GM18526 (cell line): Measurements from ENCODE around the gene NAV1.

ENCODE experiments used
- POLR2A ChIP-seq: IDR thresholded peaks from 3 replicates; pipeline ENCODE4 v1.6.1; 2011; ENCODE audit not compliant: insufficient read length; ENCODE audit errors: extremely low read depth

NAV1 gene

GRCh38 chr1:201511396-201511940 is 27.5 kb upstream of the NAV1 start:
- TF ChIP-seq POLR2A, result no peak

- TF ChIP-seq POLR2A, result no peak
These were observed 26.9 kb upstream of the NAV1 start for GRCh38 chr1:201511941-201512539.

GRCh38 chr1:201513498-201514243 is 25.3 kb upstream of the NAV1 start:
- no peak for TF ChIP-seq POLR2A

GRCh38 chr1:201514466-201514865 is 24.5 kb upstream of the NAV1 start:
- no peak for TF ChIP-seq POLR2A

- TF ChIP-seq POLR2A, result no peak
These were observed 23.7 kb upstream of the NAV1 start for GRCh38 chr1:201515062-201515750.

GRCh38 chr1:201515895-201516294 is 23.0 kb upstream of the NAV1 start:
- TF ChIP-seq POLR2A, result no peak

GRCh38 chr1:201516511-201517127 is 22.3 kb upstream of the NAV1 start:
- no peak for TF ChIP-seq POLR2A

GRCh38 chr1:201517631-201518030 is 21.3 kb upstream of the NAV1 start:
- TF ChIP-seq POLR2A, result no peak

GRCh38 chr1:201518071-201518470 is 20.9 kb upstream of the NAV1 start:
- no peak for TF ChIP-seq POLR2A

GRCh38 chr1:201525193-201525778 is 13.6 kb upstream of the NAV1 start:
- TF ChIP-seq POLR2A, result no peak

- TF ChIP-seq POLR2A, result no peak
These were observed 11.0 kb upstream of the NAV1 start for GRCh38 chr1:201527879-201528278.

GRCh38 chr1:201528631-201529252 is 10.2 kb upstream of the NAV1 start:
- no peak for TF ChIP-seq POLR2A

GRCh38 chr1:201530741-201531531 is 8.0 kb upstream of the NAV1 start:
- no peak for TF ChIP-seq POLR2A
